OCI-LY3 (cell line): Measurements from ENCODE around the gene PIGL.

Experiments used
- H2AFZ ChIP-seq: fragments of 200-600, 300-600 bp; shearing (Covaris generic); 2 replicates; pipeline ENCODE4 v1.6.0; 2014; ENCODE audit warnings: antibody characterized with exemption, low read depth, low read length
- H3K27ac ChIP-seq: fragments of 200-600, 300-600 bp; sonication (generic); 2 replicates; pipeline ENCODE4 v1.5.1; 2014; ENCODE audit warnings: mild to moderate bottlenecking, low read length, moderate library complexity, mixed read lengths
- H3K27me3 ChIP-seq: fragments of 200-600, 300-600 bp; sonication (generic); 2 replicates; pipeline ENCODE4 v1.6.1; 2014; ENCODE audit warnings: low read depth, low read length, mixed read lengths
- H3K36me3 ChIP-seq: fragments of 200-600, 300-600 bp; sonication (generic); replicated peaks from 2 replicates; pipeline ENCODE3; 2014; ENCODE audit warnings: low read depth, low read length, mixed read lengths
- H3K4me1 ChIP-seq: fragments of 300-600, 200-600 bp; sonication (generic); 2 replicates; pipeline ENCODE4 v1.6.1; 2014; ENCODE audit warnings: low read length, mixed read lengths
- H3K4me2 ChIP-seq: fragments of 200-600, 300-600 bp; sonication (generic); 2 replicates; pipeline ENCODE4 v1.6.1; 2014; ENCODE audit warnings: low read length, mixed read lengths
- H3K4me3 ChIP-seq: fragments of 300-600, 200-600 bp; sonication (generic); 2 replicates; pipeline ENCODE4 v1.5.1; 2014; ENCODE audit warnings: antibody characterized with exemption, mild to moderate bottlenecking, low read length, moderate library complexity
- H3K79me2 ChIP-seq: fragments of 300-600, 200-600 bp; shearing (Covaris generic); 2 replicates; pipeline ENCODE4 v1.6.1; 2014; ENCODE audit warnings: mild to moderate bottlenecking, low read length, mixed read lengths
- H3K9ac ChIP-seq: fragments of 300-600, 200-600 bp; shearing (Covaris generic); 2 replicates; pipeline ENCODE4 v1.6.0; 2014; ENCODE audit warnings: mild to moderate bottlenecking, low read length, moderate library complexity
- H3K9me3 ChIP-seq: fragments of 200-600, 300-600 bp; shearing (Covaris generic); 2 replicates; pipeline ENCODE4 v1.6.1; 2014; ENCODE audit warnings: low read length, mixed read lengths; ENCODE audit not compliant: insufficient read depth
- H4K20me1 ChIP-seq: fragments of 200-600, 300-600 bp; sonication (generic); 2 replicates; pipeline ENCODE4 v1.6.1; 2016; ENCODE audit warnings: low read length, mixed read lengths; ENCODE audit not compliant: insufficient read depth
- EZH2phosphoT487 ChIP-seq: fragments of 200-600 bp; shearing (Covaris generic); IDR thresholded peaks from 2 replicates; pipeline ENCODE4 v1.6.1; 2018; ENCODE audit warnings: antibody characterized with exemption, mixed run types, low read depth
- TF ChIP-seq, protein P1 (sequence below): fragments of 200-600, 300-600 bp; sonication (generic); IDR thresholded peaks from 2 replicates; pipeline ENCODE4 v1.5.1; 2014; ENCODE audit warnings: antibody characterized with exemption, low read length, low read depth

The PIGL gene

GRCh38 chr17:16322636-16323035 is 105.6 kb downstream of the PIGL start:
- Histone ChIP-seq H3K27ac (no peak overlapping the region), H2AFZ (no peak overlapping the region), H3K79me2 (no peaks in the 10 kb centered on the region), H3K9me3 (no peaks in the 10 kb centered on the region), H3K36me3 (no peaks in the 10 kb centered on the region), H4K20me1 (no peaks in the 10 kb centered on the region), H3K4me1 (no peaks in the 10 kb centered on the region), H3K9ac (no peak overlapping the region), H3K4me2 (no peak overlapping the region), H3K27me3 (no peaks in the 10 kb centered on the region), H3K4me3 (no peak overlapping the region)
- TF ChIP-seq, protein P1, sequence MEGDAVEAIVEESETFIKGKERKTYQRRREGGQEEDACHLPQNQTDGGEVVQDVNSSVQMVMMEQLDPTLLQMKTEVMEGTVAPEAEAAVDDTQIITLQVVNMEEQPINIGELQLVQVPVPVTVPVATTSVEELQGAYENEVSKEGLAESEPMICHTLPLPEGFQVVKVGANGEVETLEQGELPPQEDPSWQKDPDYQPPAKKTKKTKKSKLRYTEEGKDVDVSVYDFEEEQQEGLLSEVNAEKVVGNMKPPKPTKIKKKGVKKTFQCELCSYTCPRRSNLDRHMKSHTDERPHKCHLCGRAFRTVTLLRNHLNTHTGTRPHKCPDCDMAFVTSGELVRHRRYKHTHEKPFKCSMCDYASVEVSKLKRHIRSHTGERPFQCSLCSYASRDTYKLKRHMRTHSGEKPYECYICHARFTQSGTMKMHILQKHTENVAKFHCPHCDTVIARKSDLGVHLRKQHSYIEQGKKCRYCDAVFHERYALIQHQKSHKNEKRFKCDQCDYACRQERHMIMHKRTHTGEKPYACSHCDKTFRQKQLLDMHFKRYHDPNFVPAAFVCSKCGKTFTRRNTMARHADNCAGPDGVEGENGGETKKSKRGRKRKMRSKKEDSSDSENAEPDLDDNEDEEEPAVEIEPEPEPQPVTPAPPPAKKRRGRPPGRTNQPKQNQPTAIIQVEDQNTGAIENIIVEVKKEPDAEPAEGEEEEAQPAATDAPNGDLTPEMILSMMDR, result no peak
- TF ChIP-seq EZH2phosphoT487, result no peak

GRCh38 chr17:16325964-16326363 is 109.0 kb downstream of the PIGL start:
- Histone ChIP-seq H3K79me2 (no peaks in the 10 kb centered on the region), H3K27ac (no peak overlapping the region), H3K36me3 (no peaks in the 10 kb centered on the region), H3K4me3 (no peak overlapping the region), H2AFZ (no peak overlapping the region), H3K9me3 (no peaks in the 10 kb centered on the region), H3K9ac (no peak overlapping the region), H4K20me1 (no peaks in the 10 kb centered on the region), H3K4me1 (peaks cover 13% of the 10 kb centered on the region), H3K27me3 (no peaks in the 10 kb centered on the region), H3K4me2 (no peak overlapping the region)
- TF ChIP-seq EZH2phosphoT487, result no peak
- TF ChIP-seq, protein P1, result no peak

GRCh38 chr17:16327018-16327417 is 110.0 kb downstream of the PIGL start:
- TF ChIP-seq, protein P1, result no peak
- no peak for TF ChIP-seq EZH2phosphoT487
- Histone ChIP-seq H3K27me3 (no peaks in the 10 kb centered on the region), H4K20me1 (no peaks in the 10 kb centered on the region), H3K27ac (no peak overlapping the region), H2AFZ (no peak overlapping the region), H3K4me2 (no peak overlapping the region), H3K9me3 (no peaks in the 10 kb centered on the region), H3K9ac (no peak overlapping the region), H3K4me3 (no peak overlapping the region), H3K79me2 (no peaks in the 10 kb centered on the region), H3K4me1 (peaks cover 13% of the 10 kb centered on the region), H3K36me3 (no peaks in the 10 kb centered on the region)

DNA sequence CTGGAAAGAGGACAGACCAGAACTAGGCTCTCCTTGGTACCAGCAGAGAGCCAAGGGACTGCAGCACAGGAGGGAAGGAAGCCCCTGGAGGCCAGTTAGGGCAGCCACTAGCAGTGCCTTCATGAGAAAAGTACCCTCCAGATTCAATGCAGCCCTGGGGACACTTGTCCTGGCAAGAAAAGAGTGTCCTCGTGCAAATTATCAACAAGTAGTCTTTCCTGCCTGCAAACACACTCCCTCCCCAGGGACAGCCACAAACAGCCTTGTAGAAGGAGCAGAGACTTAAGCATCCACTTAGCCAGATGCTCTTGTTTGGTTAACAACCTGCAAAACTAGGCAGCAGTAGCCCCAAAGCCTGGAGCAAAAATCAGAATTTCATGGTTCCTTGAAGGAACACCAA is 112.0 kb downstream of the PIGL start:
- Histone ChIP-seq H3K4me2 (peak overlapping the region; percentile 67), H3K9ac (no peak overlapping the region)

More for the DNA sequence above, 112.0 kb downstream of the PIGL start:
- Histone ChIP-seq H2AFZ (no peak overlapping the region), H3K27ac (no peak overlapping the region), H3K4me1 (peaks cover 21% of the 10 kb centered on the region), H3K27me3 (no peaks in the 10 kb centered on the region), H4K20me1 (no peaks in the 10 kb centered on the region), H3K9me3 (no peaks in the 10 kb centered on the region), H3K36me3 (no peaks in the 10 kb centered on the region), H3K4me3 (peak overlapping the region; percentile 41; the same call in 1 of the 2 replicates), H3K79me2 (no peaks in the 10 kb centered on the region)
- TF ChIP-seq, protein P1, result no peak
- TF ChIP-seq EZH2phosphoT487, result no peak
